ENCODE measurements around the gene LLCFC1. TPM values are rescaled to one million over a fixed set of nuclear protein-coding genes. Genes with fewer than 3 reads are reported as not detected.

LLCFC1 gene
- total and polyA plus RNA-seq, 3 donors from 2014 or later, result 14.1 to 73.2 (median 38.5) TPM

- DNase-seq, result no peak
- H3K4me1 ChIP-seq, result peaks cover 11% of the 10 kb centered on the region
- intact Hi-C loops (cut with DNase I; ENCODE audit: low total_unique reads), result no loop called here
- TF ChIP-seq POLR2A (IDR thresholded peaks at IDR 0.05) (no peak), CTCF (IDR thresholded peaks at IDR 0.05) (no peak)
- H3K27me3 ChIP-seq, result no peaks in the 10 kb centered on the region
- no peaks in the 10 kb centered on the region for H3K36me3 ChIP-seq (ENCODE audit: low read depth, missing control alignments)
- no peak overlapping the region for H3K4me3 ChIP-seq
- no peak overlapping the region for H3K27ac ChIP-seq
- H3K9me3 ChIP-seq, result no peaks in the 10 kb centered on the region
Measured at GRCh38 chr7:142954680-142955268, 15.5 kb downstream of the LLCFC1 start.

GRCh38 chr7:142956951-142957623 lies 17.8 kb downstream of the LLCFC1 start:
- Histone ChIP-seq H3K9me3 (no peaks in the 10 kb centered on the region), H3K36me3 (ENCODE audit: low read depth, missing control alignments) (no peaks in the 10 kb centered on the region), H3K27me3 (no peaks in the 10 kb centered on the region), H3K4me3 (no peak overlapping the region), H3K27ac (no peak overlapping the region), H3K4me1 (peaks cover 11% of the 10 kb centered on the region)
- TF ChIP-seq POLR2A (IDR thresholded peaks at IDR 0.05), result no peak
- no peak for TF ChIP-seq CTCF (IDR thresholded peaks at IDR 0.05)
- DNase-seq, result no peak
- 48 to 50% methylated on average over 3 of the region's 3 CpGs for WGBS, 2 donors
- intact Hi-C loops (cut with DNase I; ENCODE audit: low total_unique reads), result no loop called here

- H3K4me3 ChIP-seq, result no peak overlapping the region
- H3K27me3 ChIP-seq, result no peaks in the 10 kb centered on the region
- no peak for TF ChIP-seq CTCF (IDR thresholded peaks at IDR 0.05)
- no peak for TF ChIP-seq POLR2A (IDR thresholded peaks at IDR 0.05)
- 75 to 77% methylated on average over 8 of the region's 8 CpGs for WGBS, 2 donors
- H3K27ac ChIP-seq, result no peak overlapping the region
- no peaks in the 10 kb centered on the region for H3K9me3 ChIP-seq
- DNase-seq, result no peak
- no peaks in the 10 kb centered on the region for H3K36me3 ChIP-seq (ENCODE audit: low read depth, missing control alignments)
- H3K4me1 ChIP-seq, result peaks cover 11% of the 10 kb centered on the region
- intact Hi-C loops (cut with DNase I; ENCODE audit: low total_unique reads), result no loop called here
Measured at GRCh38 chr7:142957723-142958122, 18.4 kb downstream of the LLCFC1 start.

- Histone ChIP-seq H3K36me3 (ENCODE audit: low read depth, missing control alignments) (no peaks in the 10 kb centered on the region), H3K27me3 (no peaks in the 10 kb centered on the region), H3K9me3 (no peaks in the 10 kb centered on the region), H3K27ac (no peak overlapping the region), H3K4me3 (no peak overlapping the region), H3K4me1 (peaks cover 11% of the 10 kb centered on the region)
- no peak for DNase-seq
- TF ChIP-seq POLR2A (IDR thresholded peaks at IDR 0.05) (no peak), CTCF (IDR thresholded peaks at IDR 0.05) (no peak)
- intact Hi-C loops (cut with DNase I; ENCODE audit: low total_unique reads), result no loop called here
Measured at GRCh38 chr7:142959202-142959601, 19.9 kb downstream of the LLCFC1 start.

Data from testis (tissue), 3 donors.